OCI-LY1 (cell line): Measurements from ENCODE around the gene ASPSCR1.

ENCODE experiments used
- EZH2 ChIP-seq: fragments of 200-600 bp; sonication (generic), shearing (Covaris generic); IDR thresholded peaks from 2 replicates; pipeline ENCODE4 v1.8.0; 2017; ENCODE audit warnings: borderline replicate concordance, mixed run types, mild to moderate bottlenecking, antibody characterized with exemption, low read length, moderate library complexity, mixed read lengths
- TF ChIP-seq, protein P1 (sequence below): fragments of 200-600 bp; sonication (generic), shearing (Covaris generic); IDR thresholded peaks from 2 replicates; pipeline ENCODE4 v1.5.1; 2017; ENCODE audit warnings: mild to moderate bottlenecking, antibody characterized with exemption, low read length, moderate library complexity, mixed read lengths

- TF ChIP-seq, protein P1, sequence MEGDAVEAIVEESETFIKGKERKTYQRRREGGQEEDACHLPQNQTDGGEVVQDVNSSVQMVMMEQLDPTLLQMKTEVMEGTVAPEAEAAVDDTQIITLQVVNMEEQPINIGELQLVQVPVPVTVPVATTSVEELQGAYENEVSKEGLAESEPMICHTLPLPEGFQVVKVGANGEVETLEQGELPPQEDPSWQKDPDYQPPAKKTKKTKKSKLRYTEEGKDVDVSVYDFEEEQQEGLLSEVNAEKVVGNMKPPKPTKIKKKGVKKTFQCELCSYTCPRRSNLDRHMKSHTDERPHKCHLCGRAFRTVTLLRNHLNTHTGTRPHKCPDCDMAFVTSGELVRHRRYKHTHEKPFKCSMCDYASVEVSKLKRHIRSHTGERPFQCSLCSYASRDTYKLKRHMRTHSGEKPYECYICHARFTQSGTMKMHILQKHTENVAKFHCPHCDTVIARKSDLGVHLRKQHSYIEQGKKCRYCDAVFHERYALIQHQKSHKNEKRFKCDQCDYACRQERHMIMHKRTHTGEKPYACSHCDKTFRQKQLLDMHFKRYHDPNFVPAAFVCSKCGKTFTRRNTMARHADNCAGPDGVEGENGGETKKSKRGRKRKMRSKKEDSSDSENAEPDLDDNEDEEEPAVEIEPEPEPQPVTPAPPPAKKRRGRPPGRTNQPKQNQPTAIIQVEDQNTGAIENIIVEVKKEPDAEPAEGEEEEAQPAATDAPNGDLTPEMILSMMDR = no peak
- TF ChIP-seq EZH2 = no peak
Observed at GRCh38 chr17:82031303-82031884, 54.0 kb downstream of the ASPSCR1 start, which contains the start of gene RAC3.
